Measurements from ENCODE around the gene PAX7.
"Not testable (repeated sequence)": the region's sequence is repeated elsewhere in the genome, so short reads cannot be mapped to it uniquely, and the experiment has no call there.

Gene PAX7

GRCh38 chr1:18630511-18631495, at the start of gene PAX7:
TSS of gene PAX7 (plus strand) at chr1:18630846. CDS start at chr1:18631604, 758 bp downstream.
- no peak for TF ChIP-seq CTCF (conservative IDR thresholded peaks at IDR 0.05; ENCODE audit: low read depth)
- ChIA-PET CTCF (interaction anchor here (1.1 kb wide), 1 partner anchor 50 kb away, joined by 3 read pairs; no protein-coding TSS in a partner anchor), POLR2A (ENCODE audit: low non-redundant PET) (no interaction called here)
- no peak for DNase-seq (ENCODE audit: low spot score)
- no peak within 1 kb of the TSS for H3K27ac ChIP-seq

- CTCF ChIA-PET: interaction anchor here (0.5 to 2.2 kb wide), 19 partner anchors 8 to 1177 kb away, joined by 3 to 13 read pairs (median 3); no protein-coding TSS in a partner anchor
- peak; percentile 45 for DNase-seq (ENCODE audit: low spot score)
- no peak overlapping the region for H3K27ac ChIP-seq
- POLR2A ChIA-PET (ENCODE audit: low non-redundant PET): no interaction called here
- peak; percentile 70 for TF ChIP-seq CTCF (conservative IDR thresholded peaks at IDR 0.05; ENCODE audit: low read depth)
Observed at GRCh38 chr1:18581420-18581880, 49.2 kb upstream of the PAX7 start.

GRCh38 chr1:18582890-18583289, 47.8 kb upstream of the PAX7 start:
- POLR2A ChIA-PET (ENCODE audit: low non-redundant PET): no interaction called here
- CTCF ChIA-PET: interaction anchor here (2.2 kb wide), 2 partner anchors 15 to 28 kb away, joined by 8 to 10 read pairs; no protein-coding TSS in a partner anchor
- no peak overlapping the region for H3K27ac ChIP-seq
- DNase-seq (ENCODE audit: low spot score): no peak
- TF ChIP-seq CTCF (conservative IDR thresholded peaks at IDR 0.05; ENCODE audit: low read depth): no peak

GRCh38 chr1:18583326-18583941, 47.2 kb upstream of the PAX7 start:
- no peak for TF ChIP-seq CTCF (conservative IDR thresholded peaks at IDR 0.05; ENCODE audit: low read depth)
- ChIA-PET POLR2A (ENCODE audit: low non-redundant PET) (no interaction called here), CTCF (interaction anchor here (0.6 to 2.2 kb wide), 3 partner anchors 8 to 14 kb away, joined by 4 to 10 read pairs (median 8); no protein-coding TSS in a partner anchor)
- H3K27ac ChIP-seq: no peak overlapping the region
- DNase-seq (ENCODE audit: low spot score): no peak

GRCh38 chr1:18586016-18586415, 44.6 kb upstream of the PAX7 start:
- CTCF ChIA-PET: interaction anchor here (0.6 to 1.1 kb wide), 3 partner anchors 11 to 36 kb away, joined by 3 to 4 read pairs (median 4); no protein-coding TSS in a partner anchor
- POLR2A ChIA-PET (ENCODE audit: low non-redundant PET); DNase-seq (ENCODE audit: low spot score); H3K27ac ChIP-seq: not testable (repeated sequence)

GRCh38 chr1:18588093-18588492, 42.6 kb upstream of the PAX7 start:
- TF ChIP-seq CTCF (conservative IDR thresholded peaks at IDR 0.05; ENCODE audit: low read depth): no peak
- POLR2A ChIA-PET (ENCODE audit: low non-redundant PET): no interaction called here

More at GRCh38 chr1:18588093-18588492, 42.6 kb upstream of the PAX7 start:
- H3K27ac ChIP-seq: no peak overlapping the region
- CTCF ChIA-PET: interaction anchor here (1.5 to 1.6 kb wide), 2 partner anchors 9 to 13 kb away, joined by 5 to 8 read pairs; no protein-coding TSS in a partner anchor
- no peak for DNase-seq (ENCODE audit: low spot score)

Measured in RWPE1 (cell line).